Measurements from ENCODE around the gene PAIP1.
"Not testable (repeated sequence)": the region's sequence is repeated elsewhere in the genome, so short reads cannot be mapped to it uniquely, and the experiment has no call there.

PAIP1 gene

DNA sequence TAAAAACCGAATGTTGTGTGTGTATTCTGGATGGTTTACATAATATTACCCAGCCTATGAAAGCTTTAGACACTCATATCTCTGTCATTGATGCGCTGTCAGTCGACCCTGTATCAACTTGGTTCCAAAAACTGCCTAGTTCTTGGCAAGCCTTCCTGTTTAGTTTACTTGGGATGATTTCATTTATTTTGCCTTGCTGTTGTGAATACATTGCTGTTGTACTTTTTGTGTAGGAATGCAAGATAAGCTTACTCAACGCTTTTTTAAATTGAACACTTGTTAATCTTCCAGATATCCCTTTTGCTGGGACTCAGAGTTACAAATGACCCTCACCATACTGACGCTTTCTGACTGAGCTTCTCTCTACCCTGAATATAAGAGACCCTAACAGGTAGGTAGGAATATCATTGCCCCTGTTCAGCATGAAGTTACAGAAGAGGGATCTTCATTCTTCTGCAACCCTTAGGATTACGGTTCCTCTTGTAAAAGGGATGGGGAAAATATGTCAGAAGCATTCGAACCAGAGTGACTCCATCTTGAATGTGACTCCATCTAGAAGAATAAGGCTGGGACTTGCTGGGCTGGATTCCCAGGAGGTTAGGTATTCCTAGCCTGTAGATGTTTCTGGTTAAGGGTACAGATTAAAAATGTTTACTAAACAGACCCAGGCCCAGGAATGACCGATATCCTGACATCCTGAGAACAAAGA is 13.7 kb upstream of the PAIP1 start:
- no peak for DNase-seq

DNA sequence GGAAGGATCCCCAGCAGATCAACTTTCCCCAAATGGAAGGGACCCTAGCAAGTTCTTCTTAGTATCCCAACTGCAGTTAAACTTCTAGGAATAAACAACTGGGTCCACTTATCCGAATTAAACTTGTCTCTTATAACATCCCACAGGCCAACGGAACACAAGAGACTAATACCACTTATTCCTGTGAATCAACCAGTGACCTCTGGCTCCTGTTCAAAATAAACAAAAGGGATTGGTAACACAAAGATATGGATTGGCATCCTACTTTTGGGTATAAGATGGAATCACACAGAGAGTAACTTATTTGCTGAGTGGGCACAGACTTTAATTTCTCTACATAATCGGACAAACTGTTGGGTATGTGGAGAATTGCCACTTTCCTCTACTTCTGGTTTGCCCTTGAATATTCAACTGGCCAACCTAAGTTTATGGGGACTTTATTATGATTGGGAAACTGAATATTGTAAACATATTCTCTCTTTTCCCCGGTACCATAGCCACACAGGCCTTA is 12.4 kb upstream of the PAIP1 start:
- no peak for DNase-seq

DNA sequence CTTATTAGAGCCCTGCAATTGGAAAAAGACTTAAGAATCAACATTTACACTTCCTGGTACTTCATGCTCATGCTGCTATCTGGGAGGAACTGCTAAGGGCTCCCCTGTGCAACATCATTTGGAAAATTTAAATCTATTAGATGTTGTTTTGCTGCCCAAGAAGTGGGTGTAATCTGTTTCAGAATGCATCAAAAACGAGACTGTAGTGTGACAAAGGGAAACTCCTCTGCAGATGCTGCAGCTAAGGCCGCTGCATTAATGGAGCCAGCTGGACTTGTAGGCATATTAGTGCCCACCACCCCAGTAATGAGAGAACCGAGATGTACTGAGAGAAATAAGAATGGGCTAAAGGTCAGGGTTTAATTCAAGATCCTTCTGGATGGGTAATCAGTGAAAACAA is 11.1 kb upstream of the PAIP1 start:
- DNase-seq, result no peak

DNA sequence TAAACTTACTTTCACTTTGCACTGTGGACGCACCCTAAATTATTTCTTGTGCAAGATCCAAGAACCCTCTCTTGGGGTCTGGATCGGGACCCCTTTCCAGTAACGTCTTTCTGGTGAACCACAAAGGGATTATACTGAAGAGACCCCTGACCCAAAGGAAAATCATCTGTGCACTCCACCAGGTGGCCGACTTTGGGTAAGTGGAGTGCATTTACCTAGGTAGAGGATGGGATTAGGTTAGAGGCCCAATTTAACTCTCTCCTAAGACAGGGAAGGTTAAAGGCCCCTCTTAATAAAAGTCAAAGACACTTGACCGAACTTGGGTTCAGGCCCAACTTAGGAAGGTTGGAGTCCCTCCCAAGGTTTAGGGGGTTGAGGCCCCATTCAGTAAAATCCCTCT is 8.2 kb upstream of the PAIP1 start:
- DNase-seq, result no peak

GRCh38 chr5:43564289-43564850 is 7.5 kb upstream of the PAIP1 start:
- no peak for DNase-seq

DNA sequence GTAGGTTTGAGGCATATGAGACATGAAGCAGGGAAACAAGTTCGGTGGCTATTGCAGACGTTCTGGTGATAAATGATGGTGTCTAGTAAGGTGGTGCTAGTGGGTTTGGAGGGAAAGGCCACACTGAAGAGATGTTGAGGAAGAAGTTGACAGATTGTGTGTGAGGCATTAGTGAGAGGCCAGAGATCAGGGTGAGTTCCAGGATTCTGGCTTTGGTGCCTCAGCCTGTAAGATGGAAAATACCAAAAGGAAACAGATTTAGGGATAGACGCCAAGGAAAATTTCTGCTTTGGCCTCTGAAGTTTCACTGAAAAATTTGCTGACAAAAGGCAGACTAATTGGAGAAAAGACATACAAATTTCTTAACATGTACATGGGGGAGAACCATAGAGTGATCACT is 6.4 kb upstream of the PAIP1 start:
- DNase-seq, result no peak

DNA sequence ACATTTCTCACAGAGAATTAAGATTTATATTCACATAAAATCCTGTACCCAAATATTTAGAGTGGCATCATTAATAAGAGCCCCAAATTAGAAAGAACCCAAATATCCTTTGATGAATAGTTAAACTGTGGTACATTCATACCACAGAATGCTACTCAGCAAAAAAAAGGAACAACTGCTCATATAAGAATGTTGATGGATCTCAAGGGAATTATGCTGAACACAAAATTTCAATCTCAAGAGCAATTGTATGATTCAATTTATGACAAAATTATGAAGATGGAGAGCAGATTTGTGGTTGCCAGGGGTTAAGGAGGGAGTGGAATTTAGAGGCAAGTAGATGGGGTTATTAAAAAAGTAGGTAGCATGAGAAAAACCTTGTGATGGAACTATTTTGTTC is 4.5 kb upstream of the PAIP1 start:
- DNase-seq, result no peak

GRCh38 chr5:43560128-43560527 is 3.3 kb upstream of the PAIP1 start:
- DNase-seq, result peak; percentile 97

- not testable (repeated sequence) for DNase-seq
Observed at GRCh38 chr5:43556607-43556856, 345 bp downstream of the PAIP1 start.

GRCh38 chr5:43555895-43556606 is 826 bp downstream of the PAIP1 start:
- peak; percentile 68 to 86 for DNase-seq

DNA sequence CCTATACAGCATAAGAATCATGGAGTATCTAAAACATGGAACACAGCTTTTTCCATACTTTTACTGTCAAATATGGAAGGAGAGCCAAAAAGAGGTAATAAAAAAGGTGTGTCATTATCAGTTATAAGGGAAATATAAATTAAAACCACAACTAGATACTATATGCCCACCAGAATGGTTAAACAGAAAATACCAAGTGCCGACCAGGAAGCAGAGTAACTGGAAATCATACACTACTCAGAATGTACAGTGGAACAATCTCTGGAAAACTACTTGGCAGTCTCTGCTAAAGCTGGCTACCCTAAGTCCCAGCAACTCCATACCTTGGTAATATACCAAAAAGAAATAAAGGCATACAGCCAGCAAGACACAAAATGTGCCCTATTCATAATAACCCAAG is 2.4 kb downstream of the PAIP1 start:
- DNase-seq, result no peak

DNA sequence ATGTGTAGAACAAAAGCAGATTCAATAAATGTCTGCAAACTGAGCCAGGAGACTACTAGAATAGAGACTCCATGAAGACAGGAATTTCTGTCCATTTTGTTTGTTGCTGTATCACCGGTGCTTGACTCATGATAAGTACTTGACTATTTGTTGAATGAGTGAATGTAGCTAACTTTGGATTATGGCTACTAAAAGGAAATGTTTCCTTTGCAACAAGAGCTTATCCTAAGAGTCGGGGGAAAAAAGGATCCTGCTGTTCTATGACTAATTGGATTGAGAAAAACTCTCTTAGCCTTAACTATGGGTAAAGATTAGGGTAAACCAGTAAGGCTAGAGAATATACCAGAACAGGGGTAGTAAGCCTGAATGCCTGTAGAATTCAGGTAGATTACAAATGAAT is 3.5 kb downstream of the PAIP1 start:
- DNase-seq, result no peak

- DNase-seq, result no peak
Observed at GRCh38 chr5:43551731-43552130, 5.1 kb downstream of the PAIP1 start.

GRCh38 chr5:43549272-43549671 is 7.6 kb downstream of the PAIP1 start:
- not testable (repeated sequence) for DNase-seq

GRCh38 chr5:43548358-43548757 is 8.5 kb downstream of the PAIP1 start:
- DNase-seq, result no peak

DNA sequence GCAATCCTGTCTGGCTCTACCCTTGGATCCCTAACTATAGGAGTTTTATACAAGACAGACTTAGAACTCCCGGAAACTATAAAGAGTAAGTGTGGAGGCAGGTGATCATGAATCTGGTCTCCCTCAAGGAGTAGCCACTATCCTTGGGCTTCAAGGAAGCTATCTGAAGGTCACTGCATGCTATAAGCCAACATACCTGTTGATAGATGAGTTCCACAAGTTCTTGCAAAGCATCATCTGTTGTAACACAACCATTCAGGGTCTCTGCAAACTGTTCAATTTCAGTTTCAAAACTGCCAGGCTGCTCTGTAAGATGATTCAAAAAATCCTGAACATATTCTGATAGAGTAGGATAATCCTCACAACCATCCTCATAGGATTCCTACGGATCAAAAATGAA is 9.3 kb downstream of the PAIP1 start:
- no peak for DNase-seq

GRCh38 chr5:43543434-43543833 is 13.4 kb downstream of the PAIP1 start:
- DNase-seq, result no peak

GRCh38 chr5:43540746-43541145 is 16.1 kb downstream of the PAIP1 start:
- DNase-seq, result no peak

- DNase-seq, result no peak
Observed at GRCh38 chr5:43536972-43537371, 19.9 kb downstream of the PAIP1 start.

DNA sequence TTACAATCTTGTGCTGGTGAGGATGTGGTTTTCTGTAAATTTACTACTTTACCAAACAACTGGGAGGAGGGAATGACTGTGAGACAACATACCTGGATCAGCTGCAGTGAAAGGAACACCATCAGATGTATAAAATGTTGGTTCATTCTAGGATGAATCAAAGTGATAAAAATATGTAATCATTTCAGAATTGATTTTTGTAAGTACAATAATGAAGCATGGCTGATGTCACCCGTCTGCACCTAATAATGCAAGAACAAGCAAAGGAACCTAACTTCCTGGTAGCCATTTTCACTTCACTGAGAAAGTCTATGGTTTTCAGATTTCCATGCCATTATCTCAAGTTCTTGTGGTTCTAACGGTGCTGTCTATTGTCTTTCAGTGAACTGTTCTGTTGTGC is 23.2 kb downstream of the PAIP1 start:
- no peak for DNase-seq

DNA sequence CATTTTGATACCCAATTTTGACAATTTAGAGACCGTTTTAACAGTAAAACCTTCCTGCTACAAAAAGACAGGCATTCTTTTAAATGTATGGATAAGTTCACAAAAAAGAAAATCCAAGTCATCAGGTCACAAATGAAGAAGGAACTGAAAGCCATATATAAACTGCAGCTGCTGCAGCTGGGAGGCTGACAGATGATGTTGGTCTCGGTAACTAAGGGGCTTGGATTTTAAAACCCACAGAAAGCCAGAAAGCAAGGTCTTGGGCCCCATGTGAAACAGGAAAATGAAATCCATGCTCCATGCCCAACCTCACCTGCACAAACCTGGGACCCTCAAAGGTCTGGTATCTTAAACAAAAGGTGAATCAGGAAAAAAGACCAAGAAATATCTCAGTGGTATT is 26.2 kb downstream of the PAIP1 start:
- no peak for DNase-seq

DNA sequence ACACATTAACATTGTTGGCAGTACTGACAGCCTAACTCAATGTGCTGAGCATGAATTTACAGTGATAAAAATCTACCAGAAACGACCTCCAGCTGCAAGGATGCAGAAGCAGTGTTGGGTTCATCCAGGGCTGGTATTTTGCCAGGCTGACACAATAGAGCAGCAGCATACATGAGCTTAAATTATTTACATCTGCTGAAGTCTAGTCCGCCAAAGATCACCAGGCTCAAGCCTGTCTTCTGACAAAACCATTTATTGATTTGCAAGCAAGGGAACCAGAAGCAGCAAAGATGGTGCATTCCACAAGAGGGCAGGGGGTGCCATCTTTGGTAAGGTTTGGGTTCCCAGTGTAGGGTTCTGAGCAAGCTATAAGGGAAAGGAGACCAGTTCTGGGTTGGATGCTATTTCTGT is 33.2 kb downstream of the PAIP1 start:
- DNase-seq, result no peak

- DNase-seq, result no peak
Observed at GRCh38 chr5:43520615-43521014, 36.3 kb downstream of the PAIP1 start.

GRCh38 chr5:43515678-43516048 is 41.2 kb downstream of the PAIP1 start:
- DNase-seq, result no peak

Data from NCI-H526 (cell line).